ENCODE data around the gene APOA4.

- no peak for TF ChIP-seq ZNF146 (tag by site-specific recombination; IDR thresholded peaks at IDR 0.05)
- TF ChIP-seq, protein P1, sequence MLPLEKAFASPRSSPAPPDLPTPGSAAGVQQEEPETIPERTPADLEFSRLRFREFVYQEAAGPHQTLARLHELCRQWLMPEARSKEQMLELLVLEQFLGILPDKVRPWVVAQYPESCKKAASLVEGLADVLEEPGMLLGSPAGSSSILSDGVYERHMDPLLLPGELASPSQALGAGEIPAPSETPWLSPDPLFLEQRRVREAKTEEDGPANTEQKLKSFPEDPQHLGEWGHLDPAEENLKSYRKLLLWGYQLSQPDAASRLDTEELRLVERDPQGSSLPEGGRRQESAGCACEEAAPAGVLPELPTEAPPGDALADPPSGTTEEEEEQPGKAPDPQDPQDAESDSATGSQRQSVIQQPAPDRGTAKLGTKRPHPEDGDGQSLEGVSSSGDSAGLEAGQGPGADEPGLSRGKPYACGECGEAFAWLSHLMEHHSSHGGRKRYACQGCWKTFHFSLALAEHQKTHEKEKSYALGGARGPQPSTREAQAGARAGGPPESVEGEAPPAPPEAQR (tag by site-specific recombination; IDR thresholded peaks at IDR 0.05): no peak
- TF ChIP-seq, protein P2, sequence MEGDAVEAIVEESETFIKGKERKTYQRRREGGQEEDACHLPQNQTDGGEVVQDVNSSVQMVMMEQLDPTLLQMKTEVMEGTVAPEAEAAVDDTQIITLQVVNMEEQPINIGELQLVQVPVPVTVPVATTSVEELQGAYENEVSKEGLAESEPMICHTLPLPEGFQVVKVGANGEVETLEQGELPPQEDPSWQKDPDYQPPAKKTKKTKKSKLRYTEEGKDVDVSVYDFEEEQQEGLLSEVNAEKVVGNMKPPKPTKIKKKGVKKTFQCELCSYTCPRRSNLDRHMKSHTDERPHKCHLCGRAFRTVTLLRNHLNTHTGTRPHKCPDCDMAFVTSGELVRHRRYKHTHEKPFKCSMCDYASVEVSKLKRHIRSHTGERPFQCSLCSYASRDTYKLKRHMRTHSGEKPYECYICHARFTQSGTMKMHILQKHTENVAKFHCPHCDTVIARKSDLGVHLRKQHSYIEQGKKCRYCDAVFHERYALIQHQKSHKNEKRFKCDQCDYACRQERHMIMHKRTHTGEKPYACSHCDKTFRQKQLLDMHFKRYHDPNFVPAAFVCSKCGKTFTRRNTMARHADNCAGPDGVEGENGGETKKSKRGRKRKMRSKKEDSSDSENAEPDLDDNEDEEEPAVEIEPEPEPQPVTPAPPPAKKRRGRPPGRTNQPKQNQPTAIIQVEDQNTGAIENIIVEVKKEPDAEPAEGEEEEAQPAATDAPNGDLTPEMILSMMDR (tag by site-specific recombination; IDR thresholded peaks at IDR 0.05): no peak
- no peak for TF ChIP-seq ZBTB21 (tag by site-specific recombination; IDR thresholded peaks at IDR 0.05)
These were observed 40.4 kb downstream of the APOA4 start for GRCh38 chr11:116782728-116783127.
